Stimulated activated CD4-positive, alpha-beta T cell treated with anti-CD3 and anti-CD28 coated beads, Interleukin-2, amount 100 ng/mL, for 24 hours (primary cell): ENCODE data around the gene MAP7.

Experiments used
- DNase-seq, 2 donors: peaks; one replicate each; pipeline ENCODE4 v3.0.0-alpha.2; 2020

MAP7 gene

DNA sequence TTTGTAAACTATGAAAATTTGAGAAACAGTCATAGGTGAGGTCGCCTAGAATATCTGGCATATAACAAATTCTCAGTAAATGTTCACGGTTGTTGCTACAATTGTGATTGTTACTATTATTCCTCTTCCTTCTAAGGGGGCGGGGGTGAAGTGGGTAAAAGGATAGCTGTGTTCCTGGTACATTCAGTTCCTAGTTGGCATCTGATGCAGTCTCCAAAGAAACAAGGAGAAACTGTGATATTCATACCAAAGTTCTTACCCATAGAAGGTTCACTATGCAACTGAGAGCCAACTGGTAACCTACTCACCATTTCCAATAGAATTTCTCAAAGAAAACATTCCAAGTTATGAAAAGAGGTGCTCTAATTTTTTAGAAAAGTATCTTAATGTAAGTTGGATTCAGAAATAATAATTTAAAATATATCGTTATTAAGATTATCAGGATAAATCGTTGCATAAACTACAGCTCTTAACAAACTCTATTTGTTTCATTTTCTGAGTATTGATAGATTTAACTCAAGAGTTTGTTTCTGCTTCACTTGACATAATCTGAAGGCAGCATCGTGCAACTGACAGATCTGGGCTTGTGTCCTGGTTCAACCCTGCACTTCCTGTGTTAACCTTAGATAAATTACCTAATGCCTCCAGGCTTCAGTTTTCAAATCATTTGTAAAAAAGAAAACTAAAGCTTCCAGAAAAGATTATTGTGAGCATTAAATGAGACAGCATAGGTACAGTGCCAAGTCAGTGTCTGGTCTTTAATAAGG is 13.3 kb upstream of the MAP7 start:
- DNase-seq = no peak

DNA sequence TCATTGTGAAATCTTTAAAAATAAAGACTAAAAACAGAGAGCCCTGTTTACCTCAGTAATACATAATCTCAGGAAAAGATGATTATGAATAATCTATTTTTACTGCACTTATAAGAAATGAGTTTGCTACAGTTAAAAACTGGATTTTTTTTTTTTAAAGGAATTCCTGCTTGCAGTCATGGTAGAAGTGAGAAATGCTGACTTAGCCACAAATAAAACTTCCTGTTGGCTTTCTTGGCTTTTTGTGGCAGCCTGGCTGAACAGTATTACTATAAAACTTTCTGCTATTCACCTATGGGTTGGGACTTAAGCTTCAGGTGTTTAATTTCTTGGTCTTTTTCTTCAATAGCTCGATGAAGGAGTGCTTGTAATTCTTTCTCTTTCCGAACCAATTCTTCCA is 12.0 kb upstream of the MAP7 start:
- DNase-seq = no peak

DNA sequence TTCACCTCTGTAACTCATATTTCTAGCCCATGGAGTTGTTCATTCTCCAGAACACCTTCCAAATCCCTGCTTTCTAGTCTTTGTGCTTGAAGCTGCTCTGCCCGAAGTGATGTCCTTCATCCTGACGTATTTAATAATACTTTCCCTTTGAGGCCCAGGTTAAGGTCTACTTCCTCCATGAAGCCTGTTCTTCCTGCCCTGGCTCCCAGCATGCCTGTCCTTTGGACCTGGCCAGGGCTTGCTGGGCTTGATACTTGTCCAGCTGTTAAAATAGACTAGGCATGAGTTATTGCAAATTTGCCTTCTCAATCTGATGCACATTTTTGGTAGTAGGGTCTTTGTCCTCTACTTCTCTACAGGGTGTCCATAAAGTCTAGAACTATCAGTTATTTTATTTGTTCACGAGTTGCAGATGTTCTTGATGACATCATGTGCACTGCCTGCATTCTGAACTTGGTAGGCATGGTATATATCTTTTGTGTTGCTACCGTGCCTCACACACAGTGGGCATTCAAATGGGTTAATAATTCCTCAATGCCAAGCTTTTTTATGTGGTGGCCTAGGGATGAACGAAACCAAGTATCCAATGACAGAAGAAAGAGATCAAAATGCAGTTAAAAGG is 3.1 kb upstream of the MAP7 start:
- no peak for DNase-seq

DNA sequence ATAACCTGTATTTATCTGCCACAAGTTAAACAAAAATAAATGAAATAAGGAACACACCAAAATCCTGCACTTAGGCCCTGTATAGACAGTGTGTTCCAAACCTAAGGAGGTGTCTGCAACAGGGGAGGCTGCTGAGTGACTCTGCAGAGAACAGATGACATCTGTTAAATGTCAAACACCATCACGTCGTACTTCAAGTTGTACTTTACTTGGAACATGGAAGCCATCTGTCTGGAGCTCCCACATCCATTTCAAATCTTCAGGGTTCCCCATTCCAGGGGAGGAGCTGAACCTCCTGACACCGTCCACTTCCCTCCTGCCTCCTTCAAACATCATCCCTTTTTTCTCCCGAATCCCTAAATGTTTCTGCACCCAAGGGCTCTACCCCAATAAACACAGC is 1.8 kb upstream of the MAP7 start:
- DNase-seq = no peak

DNA sequence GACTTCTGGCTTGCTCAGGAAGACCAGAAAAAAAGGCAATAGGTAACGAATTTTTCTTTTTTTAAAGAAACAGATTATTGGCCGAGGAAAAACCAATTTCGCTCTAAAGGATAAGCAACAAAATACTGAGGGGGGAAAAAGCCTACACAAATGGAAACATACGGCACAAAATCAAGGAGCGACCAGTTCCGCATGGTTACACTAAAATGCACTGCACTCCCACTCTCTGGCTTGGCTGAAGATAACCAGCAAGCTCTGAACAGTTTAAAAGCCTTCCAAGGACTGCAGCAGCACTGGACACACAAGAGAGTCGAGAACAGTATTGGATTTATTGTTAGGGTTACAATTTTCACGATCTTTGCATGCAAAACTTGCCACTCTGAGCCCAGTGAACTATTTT is 881 bp upstream of the MAP7 start:
- no peak for DNase-seq

DNA sequence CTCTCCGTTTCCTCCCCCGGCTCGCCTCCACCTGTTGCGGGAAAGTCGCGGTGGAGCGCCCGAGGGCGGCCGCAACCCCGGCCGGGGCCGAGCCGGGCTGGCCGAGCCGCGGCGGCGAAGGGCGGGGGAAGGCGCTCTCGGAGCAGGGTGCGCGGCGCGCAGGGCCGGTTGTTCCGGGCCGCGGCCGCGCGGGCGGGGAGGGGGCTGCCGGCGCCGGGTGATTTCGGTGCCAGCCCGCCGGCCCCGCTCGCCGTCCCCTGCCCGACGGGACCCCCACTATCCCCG is 235 bp downstream of the MAP7 start:
- DNase-seq = no peak

DNA sequence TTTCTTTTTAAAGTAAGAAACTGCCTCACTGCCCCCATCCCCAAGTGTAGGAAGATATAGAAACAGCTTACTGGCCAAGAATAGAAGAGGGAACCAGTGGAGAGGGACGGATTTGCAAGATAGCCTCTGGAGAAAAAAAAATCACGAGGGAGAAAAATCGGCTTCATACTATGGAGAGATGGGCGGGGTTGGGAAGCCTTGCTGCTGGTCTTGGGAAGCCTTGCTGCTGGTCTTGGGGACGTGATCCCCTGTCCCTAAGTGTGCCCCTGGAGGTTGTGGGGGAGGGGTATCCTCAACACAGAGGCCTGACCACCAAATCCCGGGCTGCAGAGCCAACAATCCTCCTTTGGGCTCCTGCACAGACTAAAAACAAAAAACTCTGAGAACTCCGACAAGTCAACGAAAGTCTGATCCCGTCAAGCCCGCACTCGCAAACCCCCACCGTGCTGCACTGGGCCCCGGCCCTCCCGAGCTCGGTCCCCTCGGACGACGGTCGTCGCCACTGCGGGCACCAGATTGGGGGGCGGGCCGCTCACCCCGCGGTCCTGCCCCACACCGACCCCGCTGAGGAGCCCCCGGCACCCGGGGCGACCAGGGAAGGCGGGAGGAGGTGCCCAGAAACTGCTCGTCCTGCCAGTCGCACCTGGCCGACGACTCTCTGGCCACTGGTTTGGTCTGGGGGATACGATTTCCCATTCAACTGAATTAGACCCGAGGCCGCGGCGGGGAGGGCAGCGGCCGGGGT is 750 bp downstream of the MAP7 start:
- DNase-seq = peak in 1 of 2 donors; percentile 2

DNA sequence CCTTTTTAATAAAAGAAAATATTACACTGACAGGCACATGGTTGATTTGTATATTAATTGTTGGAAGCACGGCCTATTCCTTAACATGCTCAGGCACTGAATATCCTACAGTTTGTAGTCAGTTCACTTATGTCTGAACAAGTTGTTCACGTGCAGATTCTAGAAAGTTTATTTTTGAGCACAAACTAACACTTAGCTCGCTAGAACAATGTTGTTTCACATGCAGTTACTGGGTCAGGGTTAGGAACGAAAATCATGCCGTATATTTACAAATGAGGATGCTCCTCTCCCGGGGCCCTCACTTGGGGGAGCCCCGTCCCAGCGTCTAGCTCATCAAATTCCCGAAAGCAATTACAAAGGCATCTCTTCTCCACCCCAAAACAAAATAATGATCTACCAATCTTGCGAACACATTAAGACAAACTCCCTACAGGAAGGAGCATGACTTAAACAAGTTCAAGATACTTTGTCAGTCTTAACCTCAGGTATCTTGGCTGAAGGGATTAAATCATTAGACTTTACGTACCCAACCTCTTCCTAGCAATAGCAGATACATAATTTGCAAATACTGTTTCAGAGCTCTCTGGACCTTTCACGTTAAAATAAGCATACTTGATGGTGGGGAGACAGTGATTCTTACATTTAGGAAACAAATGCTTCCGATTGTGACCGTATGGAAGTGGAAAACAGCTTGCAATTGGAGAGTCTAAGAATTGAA is 1.5 kb downstream of the MAP7 start:
- DNase-seq = no peak

DNA sequence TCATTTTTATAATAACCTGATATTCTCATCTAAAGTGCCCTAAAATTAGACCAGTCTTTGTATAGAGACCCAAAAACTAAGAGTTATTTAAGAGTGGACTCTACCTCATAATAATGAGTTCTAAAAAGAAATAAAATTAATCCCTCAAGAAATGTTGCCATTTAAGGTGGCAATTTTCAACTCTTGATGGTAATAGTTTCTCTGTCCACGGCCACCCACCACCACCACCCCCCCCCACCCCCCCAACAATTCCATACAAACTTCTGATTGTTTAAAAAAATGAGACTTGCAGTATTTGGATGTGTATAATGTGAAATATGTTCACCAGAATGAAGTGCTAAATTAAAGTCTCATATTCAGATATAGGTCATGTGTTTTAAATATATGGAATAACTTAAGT is 2.4 kb downstream of the MAP7 start:
- no peak for DNase-seq

DNA sequence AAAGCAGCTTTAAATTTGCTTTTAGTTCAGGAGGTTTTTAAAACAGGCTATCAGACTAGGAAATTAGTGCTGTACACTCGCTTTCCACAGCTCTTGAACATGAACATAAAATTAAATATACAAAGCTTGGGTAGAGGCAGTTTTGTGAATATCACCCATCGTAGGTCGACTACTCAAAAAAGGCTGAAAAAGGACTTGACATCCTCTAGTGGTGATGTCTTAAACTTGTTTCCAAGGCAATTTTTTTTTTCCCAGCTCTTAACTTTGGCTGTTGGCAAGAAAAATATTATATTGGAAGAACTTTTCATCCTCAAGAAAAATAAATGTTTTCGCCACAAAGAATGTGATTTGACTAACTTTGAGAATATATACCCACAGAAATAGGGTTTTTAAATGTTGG is 2.9 kb downstream of the MAP7 start:
- DNase-seq = no peak

DNA sequence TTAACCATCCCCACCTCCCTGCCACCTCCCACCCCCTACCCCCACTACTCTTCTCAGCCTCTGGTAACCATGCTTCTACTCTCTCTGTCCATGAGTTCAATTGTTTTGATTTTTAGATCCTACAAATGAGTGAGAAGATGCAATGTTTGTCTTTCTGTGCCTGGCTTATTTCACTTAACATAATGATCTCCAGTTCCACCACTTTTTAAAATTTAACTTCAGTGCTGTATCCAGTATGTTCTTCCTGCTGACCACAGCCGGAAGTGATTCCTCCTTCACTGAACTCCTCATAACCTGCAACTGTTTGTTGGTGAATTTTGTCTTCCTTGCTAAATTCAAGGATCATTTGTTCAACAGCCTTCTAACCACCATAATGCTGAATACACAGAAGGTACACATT is 3.9 kb downstream of the MAP7 start:
- DNase-seq = no peak

DNA sequence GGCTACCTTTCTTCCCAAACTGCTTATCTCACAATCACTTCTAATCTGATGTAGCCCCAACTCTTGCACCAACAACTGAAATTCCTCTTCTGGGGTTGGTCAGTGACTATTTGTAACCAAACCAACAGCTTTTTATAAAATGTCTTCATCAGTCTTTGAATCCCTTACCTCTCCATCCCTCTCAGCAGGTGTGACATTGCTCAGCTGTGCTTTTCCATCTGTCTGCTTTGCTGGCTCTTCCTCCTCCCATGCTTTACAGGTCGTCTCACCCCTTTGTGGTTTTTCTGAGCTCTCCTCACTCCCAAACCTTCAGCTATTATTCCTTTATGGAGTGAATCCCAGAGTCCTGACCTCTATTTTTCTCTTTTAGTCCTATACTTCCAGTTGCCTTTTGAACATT is 5.9 kb downstream of the MAP7 start:
- DNase-seq = no peak

DNA sequence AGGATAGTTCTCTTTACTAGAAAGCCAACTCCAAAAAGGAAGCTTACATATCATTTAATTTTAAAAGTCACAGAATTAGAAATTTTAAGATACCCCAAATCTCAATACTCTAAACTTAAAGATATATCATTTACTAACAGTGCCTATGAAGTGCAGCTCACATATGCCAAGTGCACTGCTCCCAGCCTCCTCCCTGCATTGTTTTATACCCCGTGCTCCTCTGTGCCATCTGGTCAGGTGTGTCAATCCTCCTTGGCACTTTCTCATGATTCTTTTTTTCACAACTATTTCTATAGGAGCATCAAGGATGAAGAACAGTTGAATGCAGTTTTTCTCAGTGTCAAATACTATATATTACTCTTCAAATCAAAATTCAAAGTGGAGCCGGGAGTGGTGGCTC is 8.8 kb downstream of the MAP7 start:
- no peak for DNase-seq

DNA sequence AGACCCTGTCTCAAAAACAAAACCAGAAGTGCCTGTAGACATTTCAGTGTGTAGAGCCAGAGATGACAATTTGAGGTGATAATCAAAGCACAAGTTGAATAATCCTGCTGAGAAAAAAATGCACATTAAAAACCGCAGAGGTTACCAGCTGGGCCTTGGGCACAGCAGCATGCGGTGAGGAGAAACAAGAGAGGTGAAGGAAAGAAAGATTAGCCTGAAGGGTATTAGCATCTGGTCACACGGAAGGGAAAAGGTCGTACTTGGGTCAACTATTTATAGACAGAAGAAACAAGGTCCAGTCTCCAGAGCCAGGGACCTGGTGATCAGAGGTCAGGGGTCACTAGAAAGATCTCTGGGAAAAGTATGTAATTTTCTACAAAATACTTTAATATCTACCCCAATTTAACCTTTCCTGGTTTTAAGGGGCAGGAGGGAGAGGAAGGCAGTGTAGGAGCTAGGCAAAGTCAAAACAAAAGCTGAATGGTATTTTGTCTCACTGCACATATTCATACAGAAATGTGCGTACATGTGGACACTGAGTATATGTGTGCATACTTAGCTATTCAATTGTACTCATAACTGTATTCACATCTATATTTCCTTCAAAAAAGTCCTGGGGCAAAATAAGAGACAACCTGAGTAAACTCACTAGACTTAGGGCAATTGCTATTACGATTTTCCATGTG is 10.1 kb downstream of the MAP7 start:
- DNase-seq = no peak

DNA sequence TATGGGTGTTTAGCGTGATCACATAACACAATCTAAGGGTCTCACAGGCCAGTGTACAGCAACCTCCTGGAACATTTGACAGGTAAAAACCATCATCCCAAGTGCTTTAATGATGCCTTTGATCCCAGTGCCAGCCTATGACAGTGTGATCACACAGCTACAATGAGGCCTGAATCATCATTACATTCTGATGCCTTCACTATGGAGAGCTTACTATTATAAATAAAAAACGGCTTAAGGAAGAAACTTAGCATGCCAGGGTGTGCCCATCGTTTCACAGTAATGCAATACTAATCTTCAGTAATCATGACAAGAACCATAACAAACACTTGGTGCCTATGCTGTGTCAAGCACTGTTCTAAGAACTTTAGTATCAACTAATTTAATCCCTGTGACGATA is 11.4 kb downstream of the MAP7 start:
- DNase-seq = no peak

DNA sequence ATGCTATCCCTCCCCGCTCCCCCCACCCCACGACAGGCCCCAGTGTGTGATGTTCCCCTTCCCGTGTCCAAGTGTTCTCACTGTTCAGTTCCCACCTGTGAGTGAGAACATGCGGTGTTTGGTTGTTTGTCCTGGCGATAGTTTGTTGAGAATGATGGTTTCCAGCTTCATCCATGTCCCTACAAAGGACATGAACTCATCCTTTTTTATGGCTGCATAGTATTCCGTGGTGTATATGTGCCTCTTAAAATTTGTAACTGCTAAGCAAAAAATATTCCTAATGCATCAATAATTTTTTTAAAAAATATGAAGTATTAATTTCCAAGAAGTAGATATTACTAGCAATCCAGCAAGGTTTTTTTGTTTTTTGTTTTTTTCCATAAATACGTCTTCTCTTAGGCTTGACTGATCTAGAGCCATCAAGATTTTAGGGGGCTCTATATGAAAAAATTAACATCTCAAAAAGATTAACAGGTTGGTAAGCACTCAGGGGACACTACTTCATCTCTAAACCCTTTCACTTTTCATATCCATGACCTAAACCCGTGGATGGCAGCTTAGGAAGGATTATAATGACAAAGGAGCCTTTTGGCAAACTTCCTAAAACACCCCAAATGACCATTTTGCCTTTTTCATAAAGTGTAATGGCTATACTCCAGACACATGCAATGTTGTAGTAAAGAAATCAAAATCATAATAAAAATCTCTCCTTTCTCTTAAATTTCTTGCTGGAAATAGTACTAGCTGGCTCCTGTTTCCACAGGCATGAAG is 14.2 kb downstream of the MAP7 start:
- DNase-seq = no peak

DNA sequence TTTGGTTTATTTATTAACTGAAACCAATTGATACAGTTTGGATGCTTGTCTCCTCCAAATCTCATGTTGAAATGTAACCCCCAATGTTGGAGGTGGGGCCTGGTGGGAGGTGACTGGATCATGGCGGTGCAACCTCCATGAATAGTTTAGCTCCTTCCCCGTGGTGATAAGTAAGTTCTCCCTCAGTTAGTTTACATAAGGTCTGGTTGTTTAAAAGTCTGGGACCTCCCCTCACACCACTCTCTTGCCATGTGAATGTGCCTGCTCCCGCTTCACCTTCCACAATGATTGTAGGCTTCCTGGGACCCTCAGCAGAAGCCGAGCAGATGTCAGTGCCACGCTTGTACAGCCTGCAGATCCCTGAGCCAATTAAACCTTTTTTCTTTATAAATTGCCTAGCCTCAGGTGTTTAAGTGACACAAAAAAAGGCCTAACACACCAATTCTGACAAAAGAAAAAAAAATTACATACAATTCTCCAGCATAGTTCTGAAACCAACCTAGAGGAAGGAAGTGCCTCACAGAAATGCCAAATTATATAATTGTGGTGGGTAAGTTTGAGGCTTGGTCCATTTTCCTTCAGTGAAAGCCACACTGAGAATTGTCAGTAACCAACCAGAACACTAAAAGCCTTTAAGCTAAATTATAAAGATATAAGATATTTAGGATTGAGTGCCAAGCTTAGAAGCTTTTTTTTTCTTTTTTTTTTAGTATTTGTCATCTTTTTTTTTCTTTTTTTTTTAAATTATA is 15.0 kb downstream of the MAP7 start:
- DNase-seq = no peak

DNA sequence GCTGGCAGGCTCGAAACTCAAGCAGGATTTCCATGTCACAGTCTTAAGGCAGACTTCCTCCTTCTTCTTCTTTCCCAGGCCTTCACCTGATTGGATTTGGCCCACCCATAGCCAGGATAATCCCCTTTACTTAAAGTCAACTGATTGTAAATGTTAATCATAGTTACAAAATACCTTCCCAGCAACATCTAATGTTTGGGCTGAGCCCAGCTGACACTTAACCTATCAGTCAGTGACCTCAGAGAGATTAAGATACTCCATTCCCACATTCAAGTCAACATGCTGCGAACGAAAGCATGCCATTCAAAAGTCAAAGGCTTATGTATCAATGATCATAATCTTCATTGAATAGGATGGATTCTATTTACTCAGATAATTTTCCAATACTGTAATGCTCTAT is 16.0 kb downstream of the MAP7 start:
- no peak for DNase-seq

DNA sequence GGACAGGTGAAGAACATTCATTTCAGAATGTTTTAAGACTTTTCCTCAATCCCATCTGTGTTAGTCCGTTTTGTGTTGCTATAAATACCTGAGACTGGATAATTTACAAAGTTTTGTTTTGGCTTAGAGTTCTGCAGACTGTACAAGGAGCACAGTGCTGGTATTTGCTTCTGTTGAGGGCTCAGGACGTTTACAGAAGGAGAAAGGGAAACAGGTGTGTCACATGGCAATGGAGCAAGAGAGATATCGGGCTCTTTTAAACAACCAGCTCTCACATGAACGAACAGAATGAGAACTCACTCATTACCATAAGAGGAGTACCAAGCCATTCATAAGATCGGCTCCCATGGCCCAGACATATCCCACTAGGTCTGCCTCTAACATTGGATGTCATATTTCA is 16.7 kb downstream of the MAP7 start:
- no peak for DNase-seq

DNA sequence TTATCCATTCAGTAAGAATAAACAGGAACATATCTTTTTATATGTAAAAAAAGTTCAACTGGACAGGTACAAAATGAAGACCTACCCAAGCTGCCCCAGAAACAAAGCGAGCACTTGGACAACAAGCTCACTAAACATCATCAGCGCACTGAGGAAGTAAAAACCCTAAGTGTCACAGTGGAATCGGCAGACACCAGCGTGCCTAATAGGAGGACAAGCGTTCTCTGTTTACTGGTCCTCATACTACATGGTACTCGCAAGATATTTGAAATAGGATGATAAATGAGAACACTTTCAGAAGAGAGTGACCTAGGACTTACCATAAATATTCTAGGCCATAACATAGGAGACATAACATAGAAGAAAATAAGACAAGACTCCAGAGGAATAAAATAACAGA is 18.2 kb downstream of the MAP7 start:
- no peak for DNase-seq

DNA sequence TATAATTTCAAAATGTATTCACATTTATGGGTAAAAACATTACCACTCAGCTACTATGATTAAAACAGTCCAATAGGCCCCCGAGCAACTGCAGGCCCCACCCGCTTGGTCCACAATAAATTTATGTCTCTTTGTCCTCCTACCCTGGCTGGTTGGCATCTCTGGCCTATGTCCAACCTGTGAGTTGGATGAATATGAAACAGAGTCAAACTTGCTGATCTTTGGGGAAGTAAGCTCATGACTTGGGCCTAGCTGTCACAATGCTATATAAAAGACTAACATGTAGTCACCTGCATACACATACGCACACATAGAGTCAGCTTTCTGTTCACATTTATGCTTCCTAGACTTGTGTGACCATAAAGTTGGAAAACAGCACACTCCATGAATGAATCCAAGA is 20.5 kb downstream of the MAP7 start:
- DNase-seq = no peak

DNA sequence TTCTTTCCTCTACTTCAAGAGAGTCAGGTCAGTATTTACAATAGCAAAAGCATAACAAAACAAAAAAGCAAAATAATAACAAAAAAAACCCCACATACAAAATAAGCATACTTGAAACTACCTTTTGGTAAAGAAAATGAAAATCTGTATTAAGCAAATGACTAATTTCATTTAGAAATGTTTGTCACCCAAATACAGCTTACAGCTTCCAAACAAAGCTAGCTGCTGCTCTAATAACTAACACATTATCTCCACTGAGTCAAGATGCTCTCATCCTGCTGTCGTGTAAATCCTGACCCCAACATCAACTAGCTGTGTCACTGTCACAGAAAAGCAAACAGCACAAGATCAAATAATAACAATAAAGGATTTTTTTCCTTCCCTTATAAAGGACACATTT is 21.7 kb downstream of the MAP7 start:
- DNase-seq = no peak
